GM19468 (cell line): Measurements from ENCODE around the gene EPX.

Source experiments
- ATAC-seq: cut with Tn5 transposase; IDR thresholded peaks from one replicate; pipeline ENCODE4 v1.9.1; 2021; ENCODE audit warnings: mild to moderate bottlenecking, moderate library complexity, moderate number of reproducible peaks; ENCODE audit not compliant: unreplicated experiment; ENCODE audit errors: extremely low read depth

EPX gene

GRCh38 chr17:58184308-58184985 is 8.1 kb upstream of the EPX start:
- no peak for ATAC-seq

GRCh38 chr17:58184986-58185761 is 7.4 kb upstream of the EPX start:
- no peak for ATAC-seq

GRCh38 chr17:58186591-58186990 is 5.9 kb upstream of the EPX start:
- ATAC-seq: no peak

- ATAC-seq: no peak
Measured at GRCh38 chr17:58187063-58187462, 5.5 kb upstream of the EPX start.

GRCh38 chr17:58187675-58188074 is 4.9 kb upstream of the EPX start:
- ATAC-seq: no peak

GRCh38 chr17:58189436-58190146 is 2.9 kb upstream of the EPX start:
- ATAC-seq: no peak

- ATAC-seq: no peak
Measured at GRCh38 chr17:58191241-58191896, 1.2 kb upstream of the EPX start.

- no peak for ATAC-seq
Measured at GRCh38 chr17:58193641-58194255, 1.2 kb downstream of the EPX start.

GRCh38 chr17:58195518-58196123 is 3.1 kb downstream of the EPX start:
- no peak for ATAC-seq

- no peak for ATAC-seq
Measured at GRCh38 chr17:58196610-58197009, 4.1 kb downstream of the EPX start.

- no peak for ATAC-seq
Measured at GRCh38 chr17:58200024-58200633, 7.6 kb downstream of the EPX start.

- no peak for ATAC-seq
Measured at GRCh38 chr17:58202859-58203258, 10.3 kb downstream of the EPX start.

- no peak for ATAC-seq
Measured at GRCh38 chr17:58204796-58205195, 12.3 kb downstream of the EPX start.

- no peak for ATAC-seq
Measured at GRCh38 chr17:58205936-58206335, 13.4 kb downstream of the EPX start.

GRCh38 chr17:58207451-58207850 is 14.9 kb downstream of the EPX start:
- ATAC-seq: no peak

- ATAC-seq: no peak
Measured at GRCh38 chr17:58208344-58208743, 15.8 kb downstream of the EPX start.

GRCh38 chr17:58210922-58211321 is 18.4 kb downstream of the EPX start:
- no peak for ATAC-seq

GRCh38 chr17:58215685-58216084 is 23.2 kb downstream of the EPX start:
- no peak for ATAC-seq

- no peak for ATAC-seq
Measured at GRCh38 chr17:58217766-58218165, 25.2 kb downstream of the EPX start.
